GM19240 (cell line): ENCODE measurements around the gene MED1.
A peak's percentile ranks its signal among the peaks of the same experiment; 100 is the strongest.
"Not testable (repeated sequence)": the region's sequence is repeated elsewhere in the genome, so short reads cannot be mapped to it uniquely, and the experiment has no call there.

Experiments
- DNase-seq: peaks from one replicate; pipeline ENCODE4 v3.0.0; 2011; ENCODE audit warnings: low spot score; ENCODE audit not compliant: insufficient read length

Gene MED1, protein sequence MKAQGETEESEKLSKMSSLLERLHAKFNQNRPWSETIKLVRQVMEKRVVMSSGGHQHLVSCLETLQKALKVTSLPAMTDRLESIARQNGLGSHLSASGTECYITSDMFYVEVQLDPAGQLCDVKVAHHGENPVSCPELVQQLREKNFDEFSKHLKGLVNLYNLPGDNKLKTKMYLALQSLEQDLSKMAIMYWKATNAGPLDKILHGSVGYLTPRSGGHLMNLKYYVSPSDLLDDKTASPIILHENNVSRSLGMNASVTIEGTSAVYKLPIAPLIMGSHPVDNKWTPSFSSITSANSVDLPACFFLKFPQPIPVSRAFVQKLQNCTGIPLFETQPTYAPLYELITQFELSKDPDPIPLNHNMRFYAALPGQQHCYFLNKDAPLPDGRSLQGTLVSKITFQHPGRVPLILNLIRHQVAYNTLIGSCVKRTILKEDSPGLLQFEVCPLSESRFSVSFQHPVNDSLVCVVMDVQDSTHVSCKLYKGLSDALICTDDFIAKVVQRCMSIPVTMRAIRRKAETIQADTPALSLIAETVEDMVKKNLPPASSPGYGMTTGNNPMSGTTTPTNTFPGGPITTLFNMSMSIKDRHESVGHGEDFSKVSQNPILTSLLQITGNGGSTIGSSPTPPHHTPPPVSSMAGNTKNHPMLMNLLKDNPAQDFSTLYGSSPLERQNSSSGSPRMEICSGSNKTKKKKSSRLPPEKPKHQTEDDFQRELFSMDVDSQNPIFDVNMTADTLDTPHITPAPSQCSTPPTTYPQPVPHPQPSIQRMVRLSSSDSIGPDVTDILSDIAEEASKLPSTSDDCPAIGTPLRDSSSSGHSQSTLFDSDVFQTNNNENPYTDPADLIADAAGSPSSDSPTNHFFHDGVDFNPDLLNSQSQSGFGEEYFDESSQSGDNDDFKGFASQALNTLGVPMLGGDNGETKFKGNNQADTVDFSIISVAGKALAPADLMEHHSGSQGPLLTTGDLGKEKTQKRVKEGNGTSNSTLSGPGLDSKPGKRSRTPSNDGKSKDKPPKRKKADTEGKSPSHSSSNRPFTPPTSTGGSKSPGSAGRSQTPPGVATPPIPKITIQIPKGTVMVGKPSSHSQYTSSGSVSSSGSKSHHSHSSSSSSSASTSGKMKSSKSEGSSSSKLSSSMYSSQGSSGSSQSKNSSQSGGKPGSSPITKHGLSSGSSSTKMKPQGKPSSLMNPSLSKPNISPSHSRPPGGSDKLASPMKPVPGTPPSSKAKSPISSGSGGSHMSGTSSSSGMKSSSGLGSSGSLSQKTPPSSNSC (N-terminal part only)

DNA sequence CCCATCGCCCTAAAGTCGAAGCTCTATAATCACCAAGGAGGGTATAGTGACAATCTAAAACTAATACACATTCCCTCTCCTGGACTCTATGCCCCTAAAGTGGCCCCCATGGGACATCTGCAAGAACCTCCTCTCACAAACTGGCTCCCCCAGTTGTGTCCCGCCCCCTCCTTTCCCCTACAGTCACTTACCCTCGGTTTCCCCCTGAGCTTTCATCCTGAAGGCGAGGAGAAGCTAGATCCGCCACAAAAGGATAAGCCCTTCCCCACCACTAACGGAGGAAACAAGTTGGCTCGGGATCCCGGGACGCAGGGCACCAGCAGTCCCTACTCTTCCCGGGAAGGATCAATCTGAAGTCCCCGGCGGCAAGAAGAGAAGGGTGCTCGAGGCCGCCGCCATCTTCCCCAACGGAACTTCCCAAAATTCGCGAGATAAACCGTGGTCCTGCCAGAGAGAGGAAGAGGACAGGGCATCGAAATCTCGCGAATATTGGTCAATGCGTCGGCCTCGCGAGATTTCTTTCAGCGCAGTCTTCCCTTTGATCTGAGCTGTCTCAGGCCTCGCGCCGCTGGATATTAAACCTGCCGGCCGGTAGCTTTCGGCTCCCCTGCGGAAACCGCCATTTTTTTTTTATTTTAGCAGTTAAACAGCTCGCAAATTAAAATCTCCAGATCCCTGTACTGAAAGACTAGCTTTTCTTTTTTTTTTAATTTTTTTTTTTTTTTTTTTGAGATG lies at the start of gene MED1:
MED1 (minus strand) TSS at position 417 of the 735 bp plus-strand sequence; CDS start at position 216, 201 bp downstream.
- peak; percentile 94 for DNase-seq

- not testable (repeated sequence) for DNase-seq
Observed at GRCh38 chr17:39496921-39497320, 45.9 kb upstream of the MED1 start.

DNA sequence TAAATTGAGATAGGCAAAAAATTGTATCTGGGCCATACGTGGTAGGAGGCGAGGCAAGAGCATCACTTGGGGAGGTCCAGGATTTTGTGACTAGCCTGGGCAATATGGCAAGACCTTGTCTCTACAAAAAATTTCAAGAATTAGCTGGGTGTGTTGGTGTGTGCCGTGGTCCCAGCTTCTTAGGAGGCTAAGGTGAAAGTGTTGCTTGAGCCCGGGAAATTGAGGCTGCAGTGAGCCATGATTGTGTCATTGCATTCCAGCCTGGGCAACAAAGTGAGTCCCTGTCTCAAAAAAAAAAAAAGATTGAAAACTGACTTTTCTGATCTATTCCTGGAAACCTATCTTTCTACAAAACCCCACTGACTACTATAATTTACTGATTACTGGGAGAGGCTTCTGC lies 36.9 kb upstream of the MED1 start:
- no peak for DNase-seq

GRCh38 chr17:39487490-39487889 lies 36.4 kb upstream of the MED1 start:
- not testable (repeated sequence) for DNase-seq

GRCh38 chr17:39486242-39486641 lies 35.2 kb upstream of the MED1 start:
- no peak for DNase-seq

DNA sequence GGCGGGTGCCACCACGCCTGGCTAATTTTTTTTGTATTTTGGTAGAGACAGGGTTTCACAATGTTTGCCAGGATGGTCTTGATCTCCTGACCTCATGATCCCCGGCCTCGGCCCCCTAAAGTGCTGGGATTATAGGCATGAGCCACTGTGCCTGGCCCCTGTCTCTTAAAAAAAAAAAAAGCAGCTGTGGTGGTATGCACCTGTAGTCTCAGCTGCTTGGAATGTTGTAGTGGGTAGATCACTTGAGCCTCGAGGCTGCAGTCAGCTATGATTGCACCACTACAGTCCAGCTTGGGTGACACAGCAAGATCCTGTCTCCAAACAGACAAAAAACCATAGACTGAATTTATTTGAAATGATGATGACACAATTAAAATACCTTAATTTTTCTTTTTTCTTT lies 34.5 kb upstream of the MED1 start:
- DNase-seq = no peak

DNA sequence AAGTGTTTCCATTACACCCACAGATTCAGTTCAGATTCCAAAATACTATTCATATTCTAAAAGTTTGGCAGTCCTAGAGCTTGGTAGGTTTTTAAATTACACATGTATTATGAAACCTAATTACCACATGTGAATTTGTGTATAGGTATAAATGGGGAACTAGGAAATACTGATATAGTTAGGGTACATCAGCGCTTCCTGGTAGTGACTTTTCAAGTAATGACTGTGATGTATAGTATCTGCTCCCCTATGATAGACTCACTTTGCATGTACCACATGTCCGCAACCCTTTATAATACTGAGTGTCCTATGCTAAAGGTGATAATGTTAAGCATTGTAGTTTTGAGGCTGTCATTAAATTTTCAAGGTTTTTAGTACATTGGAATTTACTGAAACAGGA lies 33.1 kb upstream of the MED1 start:
- DNase-seq = peak; percentile 19

DNA sequence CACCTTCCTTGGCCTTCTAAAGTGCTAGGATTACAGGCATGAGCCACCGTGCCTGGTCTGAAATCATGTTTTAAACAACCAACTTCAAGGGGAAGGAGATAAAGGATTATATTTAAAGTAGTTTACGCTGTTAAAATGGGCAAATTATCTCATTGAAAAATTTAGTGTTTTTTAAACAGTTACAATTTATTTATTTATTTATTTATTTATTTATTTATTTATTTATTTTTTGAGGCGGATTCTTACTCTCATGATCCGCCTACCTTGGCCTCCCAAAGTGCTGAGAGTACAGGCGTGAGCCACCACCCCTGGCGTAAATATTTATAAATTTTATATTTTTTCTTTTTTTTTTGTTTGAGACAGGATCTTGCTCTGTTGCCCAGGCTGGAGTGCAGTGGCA lies 32.4 kb upstream of the MED1 start:
- DNase-seq = no peak

GRCh38 chr17:39479631-39480030 lies 28.6 kb upstream of the MED1 start:
- not testable (repeated sequence) for DNase-seq

DNA sequence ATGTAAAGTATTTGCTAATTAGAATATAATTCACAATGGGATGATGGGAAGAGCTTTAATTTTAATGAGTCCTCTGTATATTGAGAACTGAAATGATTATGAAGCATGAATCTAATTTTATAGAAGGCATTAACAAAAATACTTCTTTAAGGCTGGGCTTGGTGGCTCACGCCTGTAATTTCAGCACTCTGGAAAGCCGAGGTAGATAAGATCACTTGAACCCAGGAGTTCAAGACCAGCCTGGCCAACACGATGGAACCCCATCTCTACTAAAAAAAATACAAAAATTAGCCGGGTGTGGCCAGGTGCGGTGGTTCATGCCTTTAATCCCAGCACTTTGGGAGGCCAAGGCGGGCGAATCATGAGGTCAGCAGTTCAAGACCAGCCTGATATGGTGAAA lies 22.2 kb upstream of the MED1 start:
- DNase-seq = no peak

GRCh38 chr17:39468610-39469009 lies 17.5 kb upstream of the MED1 start:
- not testable (repeated sequence) for DNase-seq

DNA sequence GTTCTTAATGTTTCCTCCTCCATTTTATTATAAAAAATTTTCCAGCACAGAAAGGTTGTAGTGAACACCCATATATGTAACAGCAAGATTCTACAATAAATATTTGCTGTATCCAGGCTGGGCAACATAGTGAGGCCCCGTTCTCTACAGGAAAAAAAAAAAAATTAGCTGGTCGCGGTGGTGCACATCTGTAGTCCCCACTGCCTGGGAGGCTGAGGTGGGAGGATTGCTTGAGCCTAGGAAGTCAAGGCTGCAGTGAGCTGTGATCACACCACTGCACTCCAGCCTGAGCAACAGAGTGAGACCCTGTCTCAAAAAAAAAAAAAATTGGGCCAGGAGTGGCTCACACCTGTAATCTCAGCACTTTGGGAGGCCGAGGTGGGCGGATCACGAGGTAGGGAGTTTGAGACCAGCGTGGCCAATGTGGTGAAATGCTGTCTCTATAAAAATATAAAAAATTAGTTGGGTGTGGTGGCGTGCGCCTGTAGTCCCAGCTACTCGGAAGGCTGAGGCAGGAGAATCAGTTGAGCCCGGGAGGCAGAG lies 13.6 kb upstream of the MED1 start:
- DNase-seq = not testable (repeated sequence)

- DNase-seq = no peak
Observed at GRCh38 chr17:39462631-39463375, 11.7 kb upstream of the MED1 start.

DNA sequence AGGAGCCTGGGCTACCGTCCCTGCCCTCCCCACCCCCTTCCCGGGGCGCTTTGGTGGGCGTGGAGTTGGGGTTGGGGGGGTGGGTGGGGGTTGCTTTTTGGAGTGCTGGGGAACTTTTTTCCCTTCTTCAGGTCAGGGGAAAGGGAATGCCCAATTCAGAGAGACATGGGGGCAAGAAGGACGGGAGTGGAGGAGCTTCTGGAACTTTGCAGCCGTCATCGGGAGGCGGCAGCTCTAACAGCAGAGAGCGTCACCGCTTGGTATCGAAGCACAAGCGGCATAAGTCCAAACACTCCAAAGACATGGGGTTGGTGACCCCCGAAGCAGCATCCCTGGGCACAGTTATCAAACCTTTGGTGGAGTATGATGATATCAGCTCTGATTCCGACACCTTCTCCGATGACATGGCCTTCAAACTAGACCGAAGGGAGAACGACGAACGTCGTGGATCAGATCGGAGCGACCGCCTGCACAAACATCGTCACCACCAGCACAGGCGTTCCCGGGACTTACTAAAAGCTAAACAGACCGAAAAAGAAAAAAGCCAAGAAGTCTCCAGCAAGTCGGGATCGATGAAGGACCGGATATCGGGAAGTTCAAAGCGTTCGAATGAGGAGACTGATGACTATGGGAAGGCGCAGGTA lies 11.0 kb upstream of the MED1 start:
- no peak for DNase-seq

DNA sequence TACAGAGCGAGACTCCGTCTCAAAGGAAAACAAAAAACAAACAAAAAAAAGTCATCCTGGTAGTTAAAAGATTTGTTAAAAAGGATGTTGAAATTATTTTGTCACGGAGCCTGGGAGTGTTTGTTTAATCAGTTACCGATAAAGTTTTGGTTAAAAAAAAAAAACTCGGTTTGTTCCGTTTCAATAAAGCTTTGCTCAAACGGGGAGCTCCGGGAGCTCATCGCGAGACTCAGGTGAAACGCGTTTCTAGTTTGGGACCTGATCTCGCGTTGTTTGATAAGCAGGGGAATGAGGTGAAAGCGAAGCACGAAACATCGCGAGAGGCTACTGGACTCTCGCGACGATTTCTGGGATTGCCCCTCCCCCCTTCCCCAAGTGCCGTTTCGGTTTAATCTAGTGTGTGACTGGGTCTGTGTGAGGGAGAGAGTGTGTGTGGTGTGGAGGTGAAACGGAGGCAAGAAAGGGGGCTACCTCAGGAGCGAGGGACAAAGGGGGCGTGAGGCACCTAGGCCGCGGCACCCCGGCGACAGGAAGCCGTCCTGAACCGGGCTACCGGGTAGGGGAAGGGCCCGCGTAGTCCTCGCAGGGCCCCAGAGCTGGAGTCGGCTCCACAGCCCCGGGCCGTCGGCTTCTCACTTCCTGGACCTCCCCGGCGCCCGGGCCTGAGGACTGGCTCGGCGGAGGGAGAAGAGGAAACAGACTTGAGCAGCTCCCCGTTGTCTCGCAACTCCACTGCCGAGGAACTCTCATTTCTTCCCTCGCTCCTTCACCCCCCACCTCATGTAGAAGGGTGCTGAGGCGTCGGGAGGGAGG lies 10.3 kb upstream of the MED1 start, which contains the start of gene CDK12:
CDK12 (plus strand) TSS at position 374 of the 813 bp plus-strand sequence. CDS start 586 bp downstream, outside the sequence.
- DNase-seq = peak; percentile 77

DNA sequence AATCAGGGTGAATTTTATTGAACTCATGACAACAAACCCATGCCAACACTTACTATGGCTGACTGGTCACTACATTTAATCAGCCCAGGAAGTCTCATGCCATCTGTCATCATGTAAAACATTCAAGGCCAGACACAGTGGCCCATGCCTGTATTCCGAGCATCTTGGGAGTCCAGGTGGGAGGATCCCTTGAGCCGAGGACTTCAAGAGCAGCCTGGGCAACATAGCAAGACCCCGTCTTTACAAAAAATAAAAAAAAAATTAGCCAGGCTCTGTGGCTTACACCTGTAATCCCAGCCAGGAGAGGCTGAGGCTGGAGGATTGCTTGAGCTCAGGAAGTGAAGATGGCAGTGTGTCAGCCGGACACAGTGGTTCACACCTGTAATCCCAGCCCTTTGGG lies 4.9 kb upstream of the MED1 start:
- DNase-seq = no peak

DNA sequence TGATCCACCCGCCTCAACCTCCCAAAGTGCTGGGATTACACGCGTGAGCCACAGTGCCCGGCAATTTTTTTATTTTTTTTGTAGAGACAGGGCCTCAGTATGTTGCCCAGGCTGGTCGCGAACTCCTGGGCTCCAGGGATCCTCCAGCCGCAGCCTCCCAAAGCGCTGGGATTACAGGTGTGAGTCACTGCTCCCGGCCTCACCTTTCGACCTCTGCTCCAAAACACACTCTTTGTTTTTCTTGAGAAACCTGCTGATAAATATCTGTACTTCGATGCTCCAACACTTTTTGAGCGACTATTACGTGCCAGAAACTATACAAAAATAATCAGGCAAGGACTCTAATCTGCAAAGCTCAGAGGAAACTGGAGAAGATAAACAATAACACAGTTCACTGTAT lies 1.0 kb downstream of the MED1 start:
- DNase-seq = no peak

DNA sequence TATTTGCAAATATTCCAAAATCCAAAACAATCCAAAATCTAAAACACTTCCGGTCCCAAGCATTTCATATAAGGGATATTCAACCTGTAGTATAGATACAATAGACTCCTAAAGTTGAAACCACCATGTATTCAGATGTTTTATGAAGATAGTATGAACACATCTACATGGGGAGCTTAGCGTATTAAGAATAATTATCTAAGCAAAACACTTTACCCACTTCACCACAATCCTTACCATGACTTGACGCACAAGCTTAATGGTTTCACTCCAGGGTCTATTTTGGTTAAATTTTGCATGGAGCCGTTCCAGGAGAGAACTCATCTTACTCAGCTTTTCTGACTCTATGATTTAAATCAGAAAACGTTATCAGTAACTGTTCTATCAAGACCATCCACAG lies 3.5 kb downstream of the MED1 start:
- DNase-seq = no peak
